KOPT-K1 (cell line): ENCODE measurements around the gene TLE1.

Source experiments
- H3K27ac ChIP-seq: fragments of 200-600 bp; sonication (generic); 2 replicates; pipeline ENCODE4 v1.5.1; 2016; ENCODE audit warnings: antibody characterized with exemption, mild to moderate bottlenecking, low read depth, low read length; ENCODE audit not compliant: poor library complexity, severe bottlenecking
- H3K36me3 ChIP-seq: fragments of 200-600 bp; sonication (generic); 2 replicates; pipeline ENCODE4 v1.5.1; 2017; ENCODE audit warnings: antibody characterized with exemption, mild to moderate bottlenecking, low read length, moderate library complexity; ENCODE audit not compliant: insufficient read depth
- H3K9me3 ChIP-seq: fragments of 200-600 bp; sonication (generic); 2 replicates; pipeline ENCODE4 v1.5.1; 2017; ENCODE audit warnings: antibody characterized with exemption, low read length, mild to moderate bottlenecking; ENCODE audit not compliant: insufficient read depth, poor library complexity, severe bottlenecking

Gene TLE1

GRCh38 chr9:81625969-81626368 is 63.4 kb downstream of the TLE1 start:
- no peaks in the 10 kb centered on the region for H3K9me3 ChIP-seq
- H3K27ac ChIP-seq, result no peak overlapping the region
- no peaks in the 10 kb centered on the region for H3K36me3 ChIP-seq

DNA sequence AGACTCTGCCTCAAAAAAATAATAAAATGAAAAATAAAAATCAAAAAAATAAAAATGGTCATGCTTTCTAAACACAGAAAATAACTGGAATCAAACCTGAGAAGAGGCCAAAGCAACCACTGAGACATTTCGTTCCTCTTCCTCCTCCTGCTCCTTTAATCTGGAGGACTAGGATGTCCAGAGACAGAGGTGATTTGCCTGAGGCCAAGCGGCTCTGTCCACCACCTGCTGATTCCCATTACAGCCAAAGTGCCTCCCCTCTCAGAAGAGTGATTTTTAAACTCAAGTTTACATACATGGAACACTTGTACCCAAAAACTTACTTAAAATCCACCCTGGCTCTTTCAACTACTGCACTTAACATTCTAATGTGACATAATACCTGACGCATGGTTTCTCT is 65.6 kb downstream of the TLE1 start:
- Histone ChIP-seq H3K36me3 (no peaks in the 10 kb centered on the region), H3K9me3 (no peaks in the 10 kb centered on the region), H3K27ac (no peak overlapping the region)

GRCh38 chr9:81622471-81623255 is 66.7 kb downstream of the TLE1 start:
- Histone ChIP-seq H3K36me3 (no peaks in the 10 kb centered on the region), H3K27ac (no peak overlapping the region)

DNA sequence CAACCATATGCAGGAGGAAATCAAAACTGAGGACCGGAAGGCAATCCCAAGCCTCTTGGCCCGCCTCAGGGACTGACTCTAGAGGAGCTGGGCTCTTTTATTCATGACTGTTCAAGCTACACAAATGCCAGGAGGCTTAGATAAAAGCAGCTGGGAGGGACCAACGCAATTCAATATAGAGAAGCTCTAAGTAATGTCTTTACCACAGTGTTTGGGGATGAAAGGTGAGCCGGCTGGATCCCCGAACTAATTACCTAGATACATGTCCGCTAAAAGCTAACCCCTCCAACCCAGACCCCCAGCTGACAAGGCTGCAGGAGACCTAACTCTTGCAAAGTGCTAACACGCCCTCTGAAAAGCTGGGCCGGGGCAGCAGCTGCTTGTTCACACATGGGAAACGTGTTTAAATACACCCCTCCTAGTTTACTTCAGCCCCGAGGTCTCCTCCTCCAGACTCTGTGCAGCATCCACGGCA is 67.5 kb downstream of the TLE1 start:
- Histone ChIP-seq H3K36me3 (no peaks in the 10 kb centered on the region), H3K9me3 (no peaks in the 10 kb centered on the region), H3K27ac (no peak overlapping the region)

More at GRCh38 chr9:81622471-81623255, 66.7 kb downstream of the TLE1 start:
- H3K9me3 ChIP-seq, result no peaks in the 10 kb centered on the region

DNA sequence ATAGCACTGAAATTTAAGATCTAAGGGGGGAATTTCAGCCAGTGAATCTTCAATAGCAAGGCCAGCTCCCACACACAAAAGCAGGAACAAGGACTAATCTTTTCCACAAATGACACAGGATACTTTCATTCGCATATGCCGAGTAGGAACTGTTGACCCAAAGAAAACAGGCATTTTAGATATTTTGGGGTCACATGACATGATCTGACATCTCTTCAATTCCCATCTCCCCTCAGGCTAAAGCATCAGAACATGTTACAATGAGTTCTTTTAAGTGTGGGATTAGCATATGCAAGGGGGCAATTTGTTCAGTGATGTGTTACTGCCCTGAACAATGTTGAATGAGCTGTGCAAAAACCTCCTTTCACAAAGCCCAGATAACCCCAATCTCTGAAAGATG is 68.2 kb downstream of the TLE1 start:
- Histone ChIP-seq H3K36me3 (no peaks in the 10 kb centered on the region), H3K27ac (no peak overlapping the region), H3K9me3 (no peaks in the 10 kb centered on the region)

DNA sequence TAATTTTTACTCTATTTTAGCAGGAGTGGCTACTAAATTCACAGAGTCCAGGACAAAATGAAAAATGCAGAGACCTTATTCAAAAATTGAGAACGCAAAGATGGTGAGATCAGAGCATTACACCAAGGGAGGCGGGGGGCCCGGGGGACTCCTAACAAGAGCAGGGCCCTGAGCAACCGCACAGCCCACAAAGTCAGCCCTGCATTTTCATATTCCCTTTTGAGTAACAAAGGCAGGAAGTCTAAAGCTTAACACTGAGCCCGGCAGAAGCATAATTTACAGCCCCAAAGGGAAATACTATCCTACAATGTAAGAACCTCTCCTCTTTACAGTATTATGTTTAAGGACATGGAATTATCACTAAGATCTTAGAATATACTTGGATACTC is 69.4 kb downstream of the TLE1 start:
- H3K9me3 ChIP-seq, result no peaks in the 10 kb centered on the region
- no peaks in the 10 kb centered on the region for H3K36me3 ChIP-seq
- no peak overlapping the region for H3K27ac ChIP-seq

- H3K9me3 ChIP-seq, result no peaks in the 10 kb centered on the region
- H3K36me3 ChIP-seq, result no peaks in the 10 kb centered on the region
These were observed 69.9 kb downstream of the TLE1 start for GRCh38 chr9:81619353-81620001.

DNA sequence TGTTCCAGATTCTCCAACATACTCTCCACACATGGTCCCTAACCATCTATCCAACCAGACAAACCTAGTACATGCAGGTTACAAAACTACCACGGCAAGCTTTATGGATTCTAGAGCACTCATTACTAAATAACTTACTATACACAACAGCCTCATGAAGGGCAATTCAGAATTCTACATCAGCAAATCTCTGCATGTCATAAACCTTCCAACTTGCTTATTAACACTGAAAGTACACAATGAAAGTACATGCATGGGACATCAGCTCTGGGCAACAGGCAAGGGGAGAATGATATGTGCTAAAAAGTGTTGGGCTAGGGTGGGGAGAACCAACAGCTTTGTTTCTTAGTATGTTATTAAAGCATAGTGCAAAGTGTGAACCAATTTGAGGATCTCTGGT is 70.4 kb downstream of the TLE1 start:
- H3K27ac ChIP-seq, result no peak overlapping the region
- H3K36me3 ChIP-seq, result no peaks in the 10 kb centered on the region
- H3K9me3 ChIP-seq, result no peaks in the 10 kb centered on the region

More at GRCh38 chr9:81619353-81620001, 69.9 kb downstream of the TLE1 start:
- no peak overlapping the region for H3K27ac ChIP-seq

- H3K36me3 ChIP-seq, result no peaks in the 10 kb centered on the region
- no peaks in the 10 kb centered on the region for H3K9me3 ChIP-seq
- no peak overlapping the region for H3K27ac ChIP-seq
These were observed 73.2 kb downstream of the TLE1 start for GRCh38 chr9:81616141-81616540.

DNA sequence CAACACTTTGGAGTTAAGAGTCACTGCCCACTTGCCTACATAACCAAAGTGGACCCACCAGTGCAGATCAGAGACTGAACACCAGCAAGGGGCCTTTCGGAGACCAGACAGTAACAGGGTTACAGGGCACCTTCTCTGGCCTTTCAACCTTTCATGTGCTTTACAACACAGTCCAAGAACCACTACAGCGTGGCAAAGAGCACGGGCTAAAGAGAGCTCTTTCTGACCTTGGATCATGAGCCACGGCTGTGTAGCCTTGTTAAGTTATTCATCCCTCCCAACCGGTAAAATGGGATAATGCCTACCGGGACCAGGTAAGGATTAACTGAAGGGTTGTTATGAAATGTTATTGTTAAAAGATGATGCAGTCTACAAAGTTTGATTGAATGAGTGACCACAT is 75.0 kb downstream of the TLE1 start:
- no peaks in the 10 kb centered on the region for H3K9me3 ChIP-seq
- no peak overlapping the region for H3K27ac ChIP-seq
- H3K36me3 ChIP-seq, result no peaks in the 10 kb centered on the region

DNA sequence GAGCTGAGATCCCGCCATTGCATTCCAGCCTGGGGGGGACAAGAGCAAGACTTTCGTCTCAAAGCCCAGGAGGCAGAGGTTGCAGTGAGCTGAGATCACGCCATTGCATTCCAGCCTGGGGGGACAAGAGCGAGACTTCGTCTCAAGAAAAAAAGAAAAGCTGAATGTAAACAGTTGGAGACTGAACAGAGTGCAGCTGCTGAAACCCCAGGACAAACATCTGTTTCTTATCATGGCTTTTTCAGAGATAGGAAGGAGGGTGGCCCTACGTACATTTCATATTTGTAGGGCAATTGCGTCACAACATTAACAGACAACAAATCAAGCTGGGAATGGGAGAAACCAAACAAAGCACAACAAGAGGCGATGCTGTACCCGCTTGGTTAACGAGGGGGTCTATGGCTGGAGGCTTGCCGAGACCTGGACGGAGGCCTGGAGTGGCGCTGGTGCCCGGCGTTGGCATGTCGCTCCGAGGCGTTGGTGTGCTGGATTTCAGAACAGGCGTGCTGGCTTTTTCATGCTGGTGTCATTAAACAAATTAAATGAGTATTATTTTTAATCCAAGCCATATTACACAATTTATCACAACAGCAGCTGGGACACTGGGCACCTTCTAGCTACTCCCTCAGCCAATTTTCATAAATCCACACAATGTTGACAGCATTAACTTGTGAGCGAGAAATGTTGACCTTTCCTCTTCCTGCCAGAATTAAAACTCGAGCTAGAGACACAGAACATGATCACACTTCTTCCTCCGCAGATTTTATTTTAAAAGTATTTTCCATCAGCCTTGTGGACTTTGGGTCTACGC is 76.1 kb downstream of the TLE1 start:
- H3K9me3 ChIP-seq, result no peaks in the 10 kb centered on the region
- no peaks in the 10 kb centered on the region for H3K36me3 ChIP-seq
- no peak overlapping the region for H3K27ac ChIP-seq

DNA sequence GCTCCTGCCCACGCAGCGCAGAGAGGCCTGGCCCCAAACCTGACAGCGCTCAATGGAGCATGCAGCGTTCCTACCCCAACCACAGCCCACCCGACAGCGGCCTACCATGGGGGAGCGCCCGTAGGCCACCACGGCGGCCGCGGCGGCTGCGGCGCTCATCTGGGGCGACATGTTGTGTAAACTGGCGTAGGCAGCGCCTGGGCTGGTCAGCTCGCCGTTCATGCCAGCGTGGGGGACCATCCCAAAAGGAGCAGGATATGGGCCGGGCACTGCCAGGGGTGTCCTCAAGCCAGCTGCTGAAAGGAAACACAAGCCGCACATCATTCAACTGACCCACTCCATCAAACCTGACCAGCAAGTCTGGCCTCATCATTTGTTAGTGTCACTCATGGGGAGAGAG is 77.7 kb downstream of the TLE1 start:
- Histone ChIP-seq H3K36me3 (no peaks in the 10 kb centered on the region), H3K27ac (no peak overlapping the region), H3K9me3 (no peaks in the 10 kb centered on the region)

DNA sequence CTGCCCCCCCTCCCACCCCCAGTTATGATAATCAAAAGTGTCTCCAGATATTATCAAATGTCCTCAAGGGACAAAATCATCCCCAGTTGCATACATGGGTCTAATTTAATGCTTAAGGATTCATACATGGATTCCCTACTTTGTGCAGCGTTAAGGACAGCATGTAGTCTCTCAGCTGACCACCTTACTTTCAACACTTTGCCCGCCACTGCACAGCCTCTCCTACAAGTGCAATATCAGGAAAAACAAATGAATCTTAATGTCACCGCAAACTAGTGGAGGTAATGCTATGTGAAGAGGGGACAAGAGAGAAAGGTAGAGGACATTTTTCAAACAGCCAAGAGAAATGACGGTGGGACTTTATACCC is 78.6 kb downstream of the TLE1 start:
- Histone ChIP-seq H3K27ac (no peak overlapping the region), H3K36me3 (no peaks in the 10 kb centered on the region), H3K9me3 (no peaks in the 10 kb centered on the region)

GRCh38 chr9:81609782-81610739 is 79.3 kb downstream of the TLE1 start:
- Histone ChIP-seq H3K36me3 (no peaks in the 10 kb centered on the region), H3K9me3 (no peaks in the 10 kb centered on the region), H3K27ac (no peak overlapping the region)
